ENCODE results near the gene FOXF2.
"Not testable (repeated sequence)": the region's sequence is repeated elsewhere in the genome, so short reads cannot be mapped to it uniquely, and the experiment has no call there.

FOXF2 gene

DNA sequence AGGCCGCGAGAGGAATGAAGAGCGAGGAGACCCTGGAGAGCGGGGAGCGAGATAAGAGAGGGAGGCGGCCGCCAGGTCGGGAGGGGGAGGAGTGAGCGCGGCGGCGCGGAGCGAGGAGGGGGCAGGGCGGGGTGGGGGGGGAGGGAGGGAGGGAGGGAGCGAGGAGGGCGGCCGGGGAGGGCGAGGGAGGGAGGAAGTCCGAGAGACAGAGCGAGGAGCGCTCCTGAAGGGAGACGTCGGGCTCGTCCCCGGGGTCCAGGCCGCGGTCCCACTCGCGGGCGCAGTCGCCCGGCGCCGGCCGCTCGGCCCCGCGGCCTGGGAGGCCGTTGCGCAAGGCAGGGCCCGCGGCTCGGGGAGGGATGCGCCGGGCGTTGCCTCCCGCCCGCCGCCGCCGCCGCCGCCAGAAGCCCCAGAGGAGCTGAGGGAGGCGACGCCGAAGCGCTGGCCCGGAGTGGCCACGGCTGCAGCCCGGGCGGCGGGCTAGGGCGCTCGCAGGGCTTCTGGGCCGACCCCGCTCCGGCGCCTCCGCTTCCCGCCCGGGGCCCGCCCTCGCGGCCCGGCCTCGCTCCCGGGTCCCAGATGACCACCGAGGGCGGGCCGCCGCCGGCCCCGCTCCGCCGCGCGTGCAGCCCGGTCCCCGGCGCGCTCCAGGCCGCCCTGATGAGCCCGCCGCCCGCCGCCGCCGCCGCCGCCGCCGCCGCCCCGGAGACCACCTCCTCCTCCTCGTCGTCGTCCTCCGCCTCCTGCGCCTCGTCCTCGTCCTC, at the start of gene FOXF2:
FOXF2 (plus strand) TSS at position 208 of the 764 bp plus-strand sequence; CDS start at position 580, 372 bp downstream.
- H3K27ac ChIP-seq: no peak within 1 kb of the TSS
- TF ChIP-seq, protein P1, sequence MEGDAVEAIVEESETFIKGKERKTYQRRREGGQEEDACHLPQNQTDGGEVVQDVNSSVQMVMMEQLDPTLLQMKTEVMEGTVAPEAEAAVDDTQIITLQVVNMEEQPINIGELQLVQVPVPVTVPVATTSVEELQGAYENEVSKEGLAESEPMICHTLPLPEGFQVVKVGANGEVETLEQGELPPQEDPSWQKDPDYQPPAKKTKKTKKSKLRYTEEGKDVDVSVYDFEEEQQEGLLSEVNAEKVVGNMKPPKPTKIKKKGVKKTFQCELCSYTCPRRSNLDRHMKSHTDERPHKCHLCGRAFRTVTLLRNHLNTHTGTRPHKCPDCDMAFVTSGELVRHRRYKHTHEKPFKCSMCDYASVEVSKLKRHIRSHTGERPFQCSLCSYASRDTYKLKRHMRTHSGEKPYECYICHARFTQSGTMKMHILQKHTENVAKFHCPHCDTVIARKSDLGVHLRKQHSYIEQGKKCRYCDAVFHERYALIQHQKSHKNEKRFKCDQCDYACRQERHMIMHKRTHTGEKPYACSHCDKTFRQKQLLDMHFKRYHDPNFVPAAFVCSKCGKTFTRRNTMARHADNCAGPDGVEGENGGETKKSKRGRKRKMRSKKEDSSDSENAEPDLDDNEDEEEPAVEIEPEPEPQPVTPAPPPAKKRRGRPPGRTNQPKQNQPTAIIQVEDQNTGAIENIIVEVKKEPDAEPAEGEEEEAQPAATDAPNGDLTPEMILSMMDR (IDR thresholded peaks at IDR 0.05): no peak
- TF ChIP-seq ZFX (IDR thresholded peaks at IDR 0.05; ENCODE audit: borderline replicate concordance): no peak

DNA sequence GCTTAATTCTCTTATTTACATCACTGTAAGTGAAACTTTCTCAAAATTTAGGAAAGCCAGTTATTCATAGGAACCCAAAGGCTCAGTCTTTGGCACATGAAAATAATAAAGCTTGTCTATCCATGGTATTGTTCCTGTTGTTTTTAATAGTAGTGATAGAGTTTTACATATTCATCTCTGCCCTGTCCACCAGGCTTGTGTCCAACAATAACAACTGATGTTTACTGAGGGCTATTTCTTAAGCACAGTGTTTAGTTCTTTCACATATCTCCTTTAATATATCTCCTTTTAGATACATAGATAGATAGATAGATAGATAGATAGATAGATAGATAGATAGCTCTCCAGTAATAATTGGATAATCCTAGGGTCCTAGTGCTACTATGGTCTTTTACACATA, 43.3 kb upstream of the FOXF2 start:
- no peak for TF ChIP-seq ZFX (IDR thresholded peaks at IDR 0.05; ENCODE audit: borderline replicate concordance)
- TF ChIP-seq, protein P1 (IDR thresholded peaks at IDR 0.05): no peak
- H3K27ac ChIP-seq: no peak overlapping the region

DNA sequence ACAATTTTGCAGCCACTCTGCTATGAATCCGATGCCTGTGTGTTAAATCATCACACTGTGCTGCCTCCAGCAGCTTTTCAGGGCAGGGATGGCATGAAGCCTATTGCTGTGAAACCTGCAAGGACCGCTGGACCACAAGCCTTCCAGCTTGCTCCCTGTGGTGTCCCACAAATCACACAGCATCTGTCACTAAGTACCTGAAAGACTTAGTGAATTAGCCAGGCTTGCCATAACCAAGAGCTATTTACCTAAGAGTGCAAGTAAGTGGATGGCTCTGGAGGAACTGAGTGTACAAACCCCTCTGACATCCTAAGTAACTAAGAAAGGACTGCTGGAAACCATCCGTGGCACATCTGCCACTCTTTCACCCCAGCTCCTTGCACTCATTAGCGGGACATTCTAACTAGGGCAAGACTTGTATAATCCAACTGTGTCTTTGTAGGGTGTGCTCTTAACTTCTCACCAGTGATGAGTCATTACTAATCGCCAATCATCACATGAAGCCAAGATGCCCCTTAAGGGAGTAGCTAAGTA, 42.8 kb upstream of the FOXF2 start:
- TF ChIP-seq, protein P1 (IDR thresholded peaks at IDR 0.05): no peak
- TF ChIP-seq ZFX (IDR thresholded peaks at IDR 0.05; ENCODE audit: borderline replicate concordance): no peak
- H3K27ac ChIP-seq: no peak overlapping the region

DNA sequence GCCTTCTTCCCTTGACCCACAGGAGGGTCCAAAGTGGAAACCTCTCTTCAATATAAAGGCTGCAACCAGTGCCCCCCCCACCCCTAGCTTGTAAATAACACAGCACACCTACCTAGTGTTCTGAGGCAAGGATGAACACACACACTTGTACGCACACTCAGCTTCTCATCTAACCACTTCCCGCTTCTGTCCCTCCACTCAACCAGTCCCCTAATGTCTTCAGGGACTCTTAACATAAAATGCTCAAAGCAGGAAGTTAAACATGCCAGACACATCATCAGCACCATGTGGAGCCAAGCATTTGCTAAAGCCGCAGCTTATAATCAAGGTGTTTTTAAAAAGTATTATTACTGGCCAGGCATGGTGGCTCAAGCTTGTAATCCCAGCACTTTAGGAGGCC, 42.2 kb upstream of the FOXF2 start:
- TF ChIP-seq, protein P1 (IDR thresholded peaks at IDR 0.05): no peak
- TF ChIP-seq ZFX (IDR thresholded peaks at IDR 0.05; ENCODE audit: borderline replicate concordance): no peak
- no peak overlapping the region for H3K27ac ChIP-seq

DNA sequence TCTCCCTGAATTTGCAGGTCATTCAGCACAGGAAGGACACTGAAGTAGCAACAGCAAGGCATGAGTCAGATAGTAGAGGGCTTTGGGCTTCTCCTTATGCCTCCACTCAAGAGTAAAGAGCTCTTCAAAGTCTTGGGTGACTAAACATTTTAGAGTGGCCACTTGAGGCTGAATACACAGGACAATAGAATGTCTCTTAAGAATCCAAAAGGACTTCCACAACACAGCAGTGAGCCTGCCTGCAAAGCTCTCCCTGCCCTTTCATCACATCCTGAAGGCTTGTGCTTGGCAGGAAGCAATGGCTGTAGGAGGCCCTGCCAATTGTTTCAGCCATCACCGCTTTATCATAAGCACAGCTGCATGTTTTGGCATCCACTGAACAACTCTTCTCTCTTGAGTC, 40.7 kb upstream of the FOXF2 start:
- H3K27ac ChIP-seq: no peak overlapping the region
- TF ChIP-seq, protein P1 (IDR thresholded peaks at IDR 0.05): no peak
- no peak for TF ChIP-seq ZFX (IDR thresholded peaks at IDR 0.05; ENCODE audit: borderline replicate concordance)

DNA sequence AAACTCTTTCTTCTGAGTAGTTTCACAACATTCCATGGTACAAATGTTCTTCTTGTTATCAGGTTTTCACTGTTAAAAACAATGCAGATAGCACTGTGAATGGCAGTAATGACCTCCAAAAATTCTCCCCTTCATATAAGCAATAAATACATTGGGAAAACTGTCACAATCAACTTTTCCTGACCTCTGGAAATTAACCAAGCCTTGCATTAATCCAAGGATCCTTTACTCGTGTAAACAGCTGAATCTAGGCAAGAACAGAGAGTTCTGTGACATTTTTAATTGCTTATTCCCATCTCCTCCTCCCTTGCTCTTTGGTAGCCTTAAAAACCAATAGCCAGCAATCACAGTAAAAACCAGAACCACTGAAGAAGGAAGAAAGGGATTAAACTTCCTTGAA, 39.7 kb upstream of the FOXF2 start:
- no peak for TF ChIP-seq ZFX (IDR thresholded peaks at IDR 0.05; ENCODE audit: borderline replicate concordance)
- TF ChIP-seq, protein P1 (IDR thresholded peaks at IDR 0.05): no peak
- no peak overlapping the region for H3K27ac ChIP-seq

DNA sequence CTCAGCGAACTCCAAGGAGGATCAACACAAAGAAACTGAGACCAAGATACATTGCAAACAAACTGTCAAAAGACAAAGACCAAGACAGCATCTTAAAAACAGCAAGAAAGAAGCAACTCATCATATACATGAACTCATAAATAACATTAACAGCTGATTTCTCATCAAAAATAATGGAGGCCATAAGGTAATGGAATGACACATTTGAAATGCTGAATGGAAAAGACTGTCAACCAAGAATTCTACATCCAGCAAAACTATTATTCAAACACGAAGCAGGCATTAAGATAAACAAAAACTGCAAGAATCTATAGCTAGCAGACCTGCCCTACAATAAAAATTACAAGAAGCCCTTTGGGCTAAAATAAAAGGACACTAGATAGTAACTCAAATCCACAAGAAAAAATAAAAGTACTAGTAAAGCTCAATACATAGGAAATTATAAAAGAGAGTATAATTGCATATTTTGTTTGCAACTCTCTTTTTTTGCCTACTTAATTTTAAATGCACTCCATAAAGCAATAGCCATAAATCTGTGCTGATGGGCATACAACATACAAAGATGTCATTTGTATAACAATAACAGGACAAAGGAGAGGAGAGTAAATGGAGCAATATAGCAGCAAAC, 37.9 kb upstream of the FOXF2 start:
- no peak for TF ChIP-seq ZFX (IDR thresholded peaks at IDR 0.05; ENCODE audit: borderline replicate concordance)
- TF ChIP-seq, protein P1 (IDR thresholded peaks at IDR 0.05): no peak
- no peak overlapping the region for H3K27ac ChIP-seq

DNA sequence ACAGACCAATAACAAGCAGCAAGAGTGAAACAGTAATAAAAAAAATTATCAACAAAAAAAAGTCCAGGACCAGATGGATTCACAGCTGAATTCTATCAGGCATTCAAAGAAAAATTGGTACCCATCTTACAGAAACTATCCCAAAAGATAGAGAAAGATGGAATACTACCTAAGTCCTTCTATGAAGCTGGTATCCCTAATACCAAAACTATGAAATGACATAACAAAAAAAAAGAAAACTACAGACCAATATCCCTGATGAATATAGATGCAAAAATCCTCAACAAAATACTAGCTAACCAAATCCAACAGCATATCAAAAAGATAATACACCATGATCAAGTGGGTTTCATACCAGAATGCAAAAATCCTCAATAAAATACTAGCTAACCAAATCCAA, 34.3 kb upstream of the FOXF2 start:
- not testable (repeated sequence) for H3K27ac ChIP-seq

DNA sequence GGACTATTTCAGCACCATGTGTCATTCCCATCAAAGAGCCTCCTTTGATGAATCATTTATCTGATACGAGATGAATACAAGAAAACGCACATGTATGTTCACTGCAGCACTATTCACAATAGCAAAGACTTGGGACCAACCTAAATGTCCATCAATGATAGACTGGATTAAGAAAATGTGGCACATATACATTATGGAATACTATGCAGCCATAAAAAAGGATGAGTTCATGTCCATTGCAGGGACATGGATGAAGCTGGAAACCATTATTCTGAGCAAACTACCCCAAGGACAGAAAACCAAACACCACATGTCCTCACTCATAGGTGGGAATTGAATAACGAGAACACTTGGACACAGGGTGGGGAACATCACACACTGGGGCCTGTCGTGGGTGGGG, 27.7 kb upstream of the FOXF2 start:
- not testable (repeated sequence) for H3K27ac ChIP-seq
